Stimulated activated CD8-positive, alpha-beta memory T cell treated with anti-CD3 and anti-CD28 coated beads, Interleukin-2, amount 100 ng/mL, for 1 hour (primary cell): Measurements from ENCODE around the gene TP53I3.
"Not testable (repeated sequence)": the region's sequence is repeated elsewhere in the genome, so short reads cannot be mapped to it uniquely, and the experiment has no call there.

Source experiments
- DNase-seq, 2 donors: peaks; one replicate each; pipeline ENCODE4 v3.0.0-alpha.2; 2020; ENCODE audit warnings: low read depth in 2 of 2

TP53I3 gene

GRCh38 chr2:24100732-24101131, 16.1 kb upstream of the TP53I3 start:
- DNase-seq: not testable (repeated sequence)

GRCh38 chr2:24095171-24095677, 10.6 kb upstream of the TP53I3 start:
- not testable (repeated sequence) for DNase-seq

GRCh38 chr2:24093270-24093669, 8.6 kb upstream of the TP53I3 start:
- DNase-seq: not testable (repeated sequence)

- DNase-seq: no peak
Measured at GRCh38 chr2:24088821-24089359, 4.3 kb upstream of the TP53I3 start.

- no peak for DNase-seq
Measured at GRCh38 chr2:24087032-24087431, 2.4 kb upstream of the TP53I3 start.

- no peak for DNase-seq
Measured at GRCh38 chr2:24086241-24086640, 1.6 kb upstream of the TP53I3 start.

GRCh38 chr2:24085200-24085489, 511 bp upstream of the TP53I3 start:
- DNase-seq: no peak

GRCh38 chr2:24083567-24084385, 858 bp downstream of the TP53I3 start:
- DNase-seq: no peak

GRCh38 chr2:24082787-24083566, 1.7 kb downstream of the TP53I3 start:
- no peak for DNase-seq

GRCh38 chr2:24080701-24081100, 3.9 kb downstream of the TP53I3 start:
- DNase-seq: no peak

GRCh38 chr2:24077879-24078278, 6.8 kb downstream of the TP53I3 start:
- DNase-seq: no peak

- no peak for DNase-seq
Measured at GRCh38 chr2:24077535-24077877, 7.1 kb downstream of the TP53I3 start.

GRCh38 chr2:24076849-24077534, 7.6 kb downstream of the TP53I3 start:
- no peak for DNase-seq

GRCh38 chr2:24075915-24076848, 8.5 kb downstream of the TP53I3 start, which contains the start of gene SF3B6:
TSS of gene SF3B6 (minus strand) at chr2:24076326. CDS start at chr2:24076229, 97 bp downstream.
- peak; percentile 98 to 99 for DNase-seq

- DNase-seq: no peak
Measured at GRCh38 chr2:24075259-24075658, 9.4 kb downstream of the TP53I3 start.

GRCh38 chr2:24073816-24074215, 10.8 kb downstream of the TP53I3 start:
- DNase-seq: no peak

GRCh38 chr2:24072259-24072658, 12.4 kb downstream of the TP53I3 start:
- no peak for DNase-seq

GRCh38 chr2:24065341-24065740, 19.3 kb downstream of the TP53I3 start:
- no peak for DNase-seq

GRCh38 chr2:24058564-24059271, 25.9 kb downstream of the TP53I3 start:
- DNase-seq: no peak

GRCh38 chr2:24055750-24056149, 28.9 kb downstream of the TP53I3 start:
- no peak for DNase-seq
